ENCODE data around the gene PRR23E. TPM values are rescaled to one million over a fixed set of nuclear protein-coding genes. Genes with fewer than 3 reads are reported as not detected.

Gene PRR23E

Small RNA genes lying within 50 kb of the gene (small RNA-seq; reads per million reads assigned to genes)
- gene RF00019 (ENCODE audit: low read depth) = not detected
- not detected for gene RNU6-1047P (ENCODE audit: low read depth)

Measured in mesenchymal stem cell (in vitro differentiated cells and primary cell).